VCaP (cell line): ENCODE results near the gene STK16.

ENCODE experiments used
- H3K27ac ChIP-seq: fragments of 450-650 bp; 2 replicates; pipeline ENCODE4 v1.5.1; 2017
- TF ChIP-seq, protein P1 (sequence below): fragments of 450-650 bp; conservative IDR thresholded peaks from 2 replicates; pipeline ENCODE4 v1.5.1; 2017; ENCODE audit warnings: mild to moderate bottlenecking, moderate library complexity

STK16 gene

DNA sequence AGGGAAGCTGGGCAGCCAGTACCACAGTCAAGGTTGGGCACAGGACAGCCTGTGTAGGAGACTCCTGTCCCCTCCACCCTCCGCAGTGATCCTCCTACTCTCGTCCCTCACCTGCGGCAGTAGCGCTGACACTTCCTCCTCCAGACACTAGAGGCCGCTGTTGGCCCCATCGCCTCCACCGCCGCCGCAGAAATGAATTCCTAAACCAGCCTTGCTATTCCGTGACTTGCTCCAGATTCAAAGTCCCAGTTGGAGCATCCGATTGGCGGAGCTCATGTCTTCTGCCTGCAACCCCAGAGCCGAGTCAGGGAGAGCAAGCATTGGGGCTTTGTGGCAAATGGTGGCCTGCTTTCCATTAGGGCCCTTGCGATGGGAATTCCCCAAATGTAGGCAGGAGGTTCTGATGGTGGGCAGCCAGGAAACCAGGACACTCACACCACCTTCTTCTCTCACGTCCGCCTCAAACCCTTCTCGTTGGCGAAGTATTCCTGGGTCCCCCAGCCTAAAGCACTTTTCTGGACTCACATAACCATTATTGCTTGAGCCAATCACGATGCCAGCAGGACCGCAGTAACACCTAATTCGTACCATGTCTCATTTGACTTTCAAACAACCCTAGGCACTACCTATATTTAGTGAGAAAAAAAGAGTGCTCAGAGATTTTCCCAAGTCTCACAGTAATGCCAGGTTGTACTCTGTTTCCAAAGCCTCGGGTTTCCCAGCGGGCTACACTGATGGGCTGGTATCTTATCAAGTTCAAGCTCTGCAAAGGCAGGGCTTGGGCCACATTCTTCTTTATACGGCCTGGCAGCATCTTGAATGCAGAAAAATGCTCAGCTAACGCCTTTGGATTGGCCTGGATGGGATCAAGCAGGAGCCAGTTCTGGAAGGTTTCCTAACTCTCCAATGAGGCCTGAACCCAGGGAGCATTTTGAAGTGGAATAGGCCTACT is 32.7 kb downstream of the STK16 start:
- peak overlapping the region; percentile 87 for H3K27ac ChIP-seq

DNA sequence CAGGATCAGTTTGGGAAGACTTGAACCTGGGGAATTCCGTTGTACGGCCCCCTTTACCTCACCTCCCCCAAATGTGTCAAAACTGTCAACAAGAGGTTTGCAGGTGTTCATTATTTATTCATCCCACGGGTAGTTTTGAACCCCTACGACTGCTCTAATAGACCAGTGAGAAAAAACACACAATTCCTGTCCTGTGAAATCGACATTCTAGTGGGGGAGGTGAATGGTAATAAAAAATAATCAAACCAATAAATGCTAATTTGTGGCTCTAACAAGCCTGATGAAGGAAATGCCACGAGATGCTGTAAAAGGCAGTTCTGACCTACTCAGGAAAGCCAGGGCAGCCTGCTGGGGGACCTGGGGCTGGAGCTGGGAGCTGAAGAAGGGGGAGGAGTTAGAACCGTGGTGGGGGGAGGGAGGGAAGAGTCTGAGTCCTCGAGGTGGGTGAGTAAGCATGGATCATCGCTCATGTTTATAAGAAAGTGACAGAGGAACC is 33.4 kb downstream of the STK16 start:
- TF ChIP-seq, protein P1, sequence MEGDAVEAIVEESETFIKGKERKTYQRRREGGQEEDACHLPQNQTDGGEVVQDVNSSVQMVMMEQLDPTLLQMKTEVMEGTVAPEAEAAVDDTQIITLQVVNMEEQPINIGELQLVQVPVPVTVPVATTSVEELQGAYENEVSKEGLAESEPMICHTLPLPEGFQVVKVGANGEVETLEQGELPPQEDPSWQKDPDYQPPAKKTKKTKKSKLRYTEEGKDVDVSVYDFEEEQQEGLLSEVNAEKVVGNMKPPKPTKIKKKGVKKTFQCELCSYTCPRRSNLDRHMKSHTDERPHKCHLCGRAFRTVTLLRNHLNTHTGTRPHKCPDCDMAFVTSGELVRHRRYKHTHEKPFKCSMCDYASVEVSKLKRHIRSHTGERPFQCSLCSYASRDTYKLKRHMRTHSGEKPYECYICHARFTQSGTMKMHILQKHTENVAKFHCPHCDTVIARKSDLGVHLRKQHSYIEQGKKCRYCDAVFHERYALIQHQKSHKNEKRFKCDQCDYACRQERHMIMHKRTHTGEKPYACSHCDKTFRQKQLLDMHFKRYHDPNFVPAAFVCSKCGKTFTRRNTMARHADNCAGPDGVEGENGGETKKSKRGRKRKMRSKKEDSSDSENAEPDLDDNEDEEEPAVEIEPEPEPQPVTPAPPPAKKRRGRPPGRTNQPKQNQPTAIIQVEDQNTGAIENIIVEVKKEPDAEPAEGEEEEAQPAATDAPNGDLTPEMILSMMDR: no peak
- H3K27ac ChIP-seq: peak overlapping the region; percentile 87

More for the DNA sequence above, 32.7 kb downstream of the STK16 start:
- TF ChIP-seq, protein P1: peak; percentile 98

DNA sequence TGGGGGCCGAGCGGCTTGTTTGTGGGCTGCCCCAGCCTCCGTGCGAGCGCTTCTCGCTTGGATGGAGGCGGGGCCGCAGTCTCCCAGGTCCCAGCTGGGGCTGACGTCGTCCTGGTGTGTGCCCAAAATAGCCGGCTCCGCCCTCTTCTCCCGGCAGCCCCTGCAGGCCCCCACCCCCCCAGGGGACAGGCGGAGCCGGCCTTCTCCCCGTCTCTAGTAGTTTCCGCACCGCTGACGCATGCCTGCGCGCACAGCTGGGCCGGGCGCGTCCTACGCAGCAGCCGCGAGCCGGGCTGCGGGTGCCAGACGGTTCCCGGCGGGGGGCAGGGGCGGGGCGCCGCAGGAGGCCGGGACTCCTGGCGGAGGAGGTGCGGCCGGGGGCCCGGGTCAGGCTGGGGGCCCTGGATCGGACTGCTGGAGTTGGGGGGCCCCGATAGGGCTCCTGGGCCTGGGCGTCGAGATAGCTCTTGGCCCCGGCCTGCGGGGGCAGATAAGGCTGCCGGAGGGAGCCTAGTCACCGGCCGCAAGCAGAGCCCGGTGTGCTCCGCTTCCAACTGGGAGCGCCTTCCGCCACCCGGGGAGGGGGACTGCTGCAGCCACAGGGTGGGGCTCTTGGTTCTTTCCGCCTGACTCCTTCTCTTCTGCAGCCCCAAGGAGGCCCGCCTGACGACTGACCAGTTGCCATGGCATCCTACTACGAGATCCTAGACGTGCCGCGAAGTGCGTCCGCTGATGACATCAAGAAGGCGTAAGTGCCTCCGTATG is 34.1 kb downstream of the STK16 start, which contains the start of gene DNAJB2:
Gene DNAJB2, plus strand, starts transcription at position 216 of the 765 bp plus-strand sequence. Its CDS starts 468 bp downstream, at position 684.
- TF ChIP-seq, protein P1: 0 out of 2 replicates have a peak, but pooled peaks have one; percentile 9
- H3K27ac ChIP-seq: peak within 1 kb of the TSS; percentile 87

DNA sequence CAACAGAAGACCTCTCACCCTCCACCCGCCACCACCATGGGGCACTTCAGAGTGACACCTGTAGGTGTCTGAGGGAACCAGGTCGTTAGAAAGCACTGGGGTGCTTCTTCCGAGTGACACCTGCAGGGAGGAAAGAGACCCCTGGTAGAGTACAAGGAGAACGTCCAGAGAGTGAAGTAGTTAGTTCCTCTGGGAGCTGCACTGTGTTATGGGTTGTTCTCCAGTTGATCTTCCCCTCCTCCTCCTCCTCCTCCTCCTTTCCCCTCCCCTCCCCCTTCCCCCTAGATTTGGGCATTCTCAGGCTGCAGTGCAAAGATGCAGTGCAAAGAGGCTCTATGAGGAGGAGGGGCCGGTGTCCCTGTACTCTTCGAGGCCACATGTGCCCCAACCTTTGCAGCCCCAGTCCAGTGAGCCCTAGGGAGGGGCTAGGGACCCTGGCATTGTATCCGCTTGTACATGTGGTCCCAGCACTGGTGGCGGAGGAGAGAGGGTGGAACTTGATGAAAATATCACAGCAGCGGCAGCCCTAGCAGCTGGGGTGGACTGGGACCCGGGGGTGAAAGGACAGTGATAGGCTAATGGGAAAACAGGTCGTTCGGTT is 34.7 kb downstream of the STK16 start:
- H3K27ac ChIP-seq: peak overlapping the region; percentile 87
- TF ChIP-seq, protein P1: no peak

DNA sequence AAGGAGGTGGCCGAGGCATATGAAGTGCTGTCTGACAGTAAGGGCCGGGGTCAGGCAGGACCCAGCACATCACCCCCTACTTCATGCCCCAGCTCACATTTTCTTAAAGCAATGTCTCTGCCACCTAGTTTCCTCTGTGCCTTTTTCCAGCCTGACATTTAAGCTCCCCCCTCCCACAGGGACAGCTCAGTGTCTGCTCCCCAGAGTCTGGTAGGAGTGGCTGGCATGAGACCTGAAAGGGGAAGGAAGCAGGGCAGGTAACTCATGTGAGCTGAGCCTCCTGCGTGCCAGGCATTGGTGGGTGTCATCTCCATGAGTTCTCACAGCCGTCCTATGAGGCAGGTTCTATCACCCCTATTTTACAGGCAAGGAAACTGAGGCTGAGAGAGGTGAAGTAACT is 35.4 kb downstream of the STK16 start:
- H3K27ac ChIP-seq: peak overlapping the region; percentile 87; the same call in 1 of the 2 replicates
- TF ChIP-seq, protein P1: no peak

DNA sequence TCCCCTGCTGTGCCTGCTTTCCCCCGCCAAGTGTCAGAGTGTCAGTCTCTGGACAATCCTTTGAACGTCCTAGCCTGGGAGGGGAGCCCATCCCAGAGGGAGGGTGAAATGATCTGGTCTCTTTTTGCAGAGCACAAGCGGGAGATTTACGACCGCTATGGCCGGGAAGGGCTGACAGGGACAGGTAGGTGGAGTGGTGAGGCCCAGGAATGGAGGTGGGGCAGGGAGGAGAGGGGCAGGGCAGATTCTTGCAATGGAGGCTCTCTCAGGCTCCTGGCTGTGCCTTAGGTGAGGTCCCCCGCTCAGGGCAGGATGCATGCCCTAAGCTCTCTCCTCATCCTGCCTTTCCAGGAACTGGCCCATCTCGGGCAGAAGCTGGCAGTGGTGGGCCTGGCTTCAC is 36.3 kb downstream of the STK16 start:
- TF ChIP-seq, protein P1: no peak
- no peak overlapping the region; the same call in 1 of the 2 replicates for H3K27ac ChIP-seq
